ENCODE measurements around the gene ARHGAP31. TPM values are rescaled to one million over a fixed set of nuclear protein-coding genes. Genes with fewer than 3 reads are reported as not detected.
A peak's percentile ranks its signal among the peaks of the same experiment; 100 is the strongest.

Gene ARHGAP31, protein sequence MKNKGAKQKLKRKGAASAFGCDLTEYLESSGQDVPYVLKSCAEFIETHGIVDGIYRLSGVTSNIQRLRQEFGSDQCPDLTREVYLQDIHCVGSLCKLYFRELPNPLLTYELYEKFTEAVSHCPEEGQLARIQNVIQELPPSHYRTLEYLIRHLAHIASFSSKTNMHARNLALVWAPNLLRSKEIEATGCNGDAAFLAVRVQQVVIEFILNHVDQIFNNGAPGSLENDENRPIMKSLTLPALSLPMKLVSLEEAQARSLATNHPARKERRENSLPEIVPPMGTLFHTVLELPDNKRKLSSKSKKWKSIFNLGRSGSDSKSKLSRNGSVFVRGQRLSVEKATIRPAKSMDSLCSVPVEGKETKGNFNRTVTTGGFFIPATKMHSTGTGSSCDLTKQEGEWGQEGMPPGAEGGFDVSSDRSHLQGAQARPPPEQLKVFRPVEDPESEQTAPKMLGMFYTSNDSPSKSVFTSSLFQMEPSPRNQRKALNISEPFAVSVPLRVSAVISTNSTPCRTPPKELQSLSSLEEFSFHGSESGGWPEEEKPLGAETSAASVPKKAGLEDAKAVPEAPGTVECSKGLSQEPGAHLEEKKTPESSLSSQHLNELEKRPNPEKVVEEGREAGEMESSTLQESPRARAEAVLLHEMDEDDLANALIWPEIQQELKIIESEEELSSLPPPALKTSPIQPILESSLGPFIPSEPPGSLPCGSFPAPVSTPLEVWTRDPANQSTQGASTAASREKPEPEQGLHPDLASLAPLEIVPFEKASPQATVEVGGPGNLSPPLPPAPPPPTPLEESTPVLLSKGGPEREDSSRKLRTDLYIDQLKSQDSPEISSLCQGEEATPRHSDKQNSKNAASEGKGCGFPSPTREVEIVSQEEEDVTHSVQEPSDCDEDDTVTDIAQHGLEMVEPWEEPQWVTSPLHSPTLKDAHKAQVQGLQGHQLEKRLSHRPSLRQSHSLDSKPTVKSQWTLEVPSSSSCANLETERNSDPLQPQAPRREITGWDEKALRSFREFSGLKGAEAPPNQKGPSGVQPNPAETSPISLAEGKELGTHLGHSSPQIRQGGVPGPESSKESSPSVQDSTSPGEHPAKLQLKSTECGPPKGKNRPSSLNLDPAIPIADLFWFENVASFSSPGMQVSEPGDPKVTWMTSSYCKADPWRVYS (N-terminal part only)
- 25.6 and 27.1 TPM in 2 replicates for total RNA-seq (2013; cell fraction: nucleolus; rRNA removed)
- total RNA-seq (2014; rRNA removed) (10.0 and 10.5 TPM in 2 replicates), total RNA-seq (2014; rRNA removed; fragmentation: Illumina TruSeq; extraction: Trizol) (10.5 and 10.6 TPM in 2 replicates), total RNA-seq (2021) (26.4 and 27.4 TPM in 2 replicates), polyA plus RNA-seq (2011; rRNA removed) (27.4 and 29.8 TPM in 2 replicates), polyA plus RNA-seq (2014; fragmentation: Illumina TruSeq; extraction: Trizol) (11.9 and 13.5 TPM in 2 replicates), polyA plus RNA-seq (2014; fragmentation: Nextera tagmentation; extraction: Ambion mirVana) (1 to 10 TPM in 1 of 2 experiments, under 1 TPM in 1; 0.97 to 1.6 TPM), polyA plus RNA-seq (2014; rRNA removed) (10.1 and 10.7 TPM in 2 replicates), polyA plus RNA-seq (2016; fragmentation: Nextera tagmentation; extraction: Ambion mirVana) (1 to 10 TPM; 6.9 to 7.2 TPM), polyA minus RNA-seq (2011; rRNA and poly(A)+ RNA removed) (35.0 and 43.4 TPM in 2 replicates), Bru-seq, nascent RNA (percentile 80 among the genes with signal in this experiment), BruChase-seq, experiment 1, labeled RNA remaining after a 6-hour chase (percentile 81 among the genes with signal in this experiment), BruChase-seq, experiment 2, labeled RNA remaining after a 2-hour chase (percentile 77 among the genes with signal in this experiment)
- polyA plus RNA-seq (2011; ENCODE audit: low read depth), result 5.0 TPM
- 23.1 and 28.4 TPM in 2 replicates for polyA plus RNA-seq (2011; cell fraction: cytosol; rRNA removed)
- polyA plus RNA-seq (2011; cell fraction: nucleus; rRNA removed), result 12.5 and 13.9 TPM in 2 replicates
- polyA plus RNA-seq (2012), result 7.2 and 8.3 TPM in 2 replicates
- polyA minus RNA-seq (2011; cell fraction: cytosol; rRNA and poly(A)+ RNA removed), result 12.4 and 18.5 TPM in 2 replicates
- 10.0 and 16.7 TPM in 2 replicates for polyA minus RNA-seq (2011; cell fraction: nucleus; rRNA and poly(A)+ RNA removed)
- long read RNA-seq, experiment 1, full-length matches to known transcripts, result 1 of 2 reads
- long read RNA-seq, experiment 1, partial matches to known transcripts, result 1 of 2 reads
- long read RNA-seq, experiment 1, other reads (novel, unspliced or antisense), result 0 of 2 reads
- long read RNA-seq, experiment 2, partial matches to known transcripts, result 2 of 42 reads
- long read RNA-seq, experiment 2, other reads (novel, unspliced or antisense), result 40 of 42 reads

DNA sequence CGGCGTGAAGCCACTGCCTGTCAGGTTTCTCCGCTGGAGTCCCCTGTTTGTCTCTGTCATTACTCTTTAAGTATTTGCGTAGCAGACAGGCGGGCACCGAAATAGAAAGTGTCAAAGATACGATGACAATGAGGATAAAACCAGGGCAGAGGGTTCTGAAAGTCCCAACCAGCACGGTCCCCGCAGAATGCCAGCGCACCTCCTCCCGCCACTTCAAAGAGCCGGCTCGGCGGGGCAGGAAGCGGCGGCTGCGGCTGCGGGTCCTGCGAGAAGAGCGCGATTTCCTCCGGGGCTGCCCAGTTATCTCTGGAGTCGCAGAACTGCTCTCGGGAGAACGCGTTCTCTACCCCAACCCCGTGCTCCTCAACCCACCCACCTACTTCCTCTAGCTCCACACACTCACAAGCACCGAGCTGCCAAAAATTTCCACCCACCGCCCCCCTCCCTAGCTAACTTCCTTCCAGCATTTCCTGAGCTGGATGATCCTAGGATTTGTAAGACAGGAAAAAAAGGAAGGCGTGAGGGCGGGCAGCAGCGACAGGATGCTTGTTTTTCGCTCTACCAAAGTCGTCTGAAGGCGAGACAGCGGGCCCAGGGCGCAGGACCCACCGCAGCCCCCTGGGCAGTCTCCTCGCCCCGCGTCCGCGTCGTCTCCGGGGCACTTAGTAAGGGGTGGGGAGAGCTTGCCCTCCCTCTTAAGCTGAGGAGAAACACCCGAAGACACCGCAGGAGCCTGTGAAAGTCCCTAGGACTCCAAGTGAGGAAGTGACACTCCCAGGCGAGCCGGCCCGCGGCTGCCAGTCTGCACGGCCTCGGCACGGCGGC is at the start of gene ARHGAP31:
TSS of gene ARHGAP31 (plus strand) at position 513 of the 825 bp plus-strand sequence. CDS start 522 bp downstream, outside the sequence.
- CTCF ChIA-PET, result interaction anchor here (0.6 to 3.9 kb wide), 8 partner anchors 9 to 387 kb away, joined by 3 to 21 read pairs (median 8); partner anchors contain the start of genes B4GALT4 and CD80
- H3K4me3 ChIP-seq, result peak within 1 kb of the TSS; percentile 94
- no peaks in the 10 kb centered on the region for H3K9me3 ChIP-seq (replicated peaks; ENCODE audit: control insufficient read depth, insufficient read depth, low read length)
- H3K27me3 ChIP-seq (replicated peaks in 1 of 2; ENCODE audit: control insufficient read depth in 2 of 2, insufficient read depth in 2 of 2, low read length in 1 of 2), result no peaks in the 10 kb centered on the region
- in situ Hi-C loops (cut with MboI), result loop anchor here (25.0 kb wide), 1 partner anchor 393 kb away; the partner anchor contains the start of gene COX17
- DNase-seq (ENCODE audit: low read depth, low spot score), result peak; percentile 62
- WGBS (ENCODE audit: insufficient coverage, insufficient replicate concordance, low lambda C conversion rate, missing lambda C conversion rate), result 1% methylated on average over 55 of the region's 55 CpGs
- H2AFZ ChIP-seq (ENCODE audit: control insufficient read depth, low read depth, low read length), result peak within 1 kb of the TSS; percentile 83
- H3K4me2 ChIP-seq (ENCODE audit: control insufficient read depth, insufficient read depth), result peak within 1 kb of the TSS; percentile 94
- peak within 1 kb of the TSS; percentile 94 for H3K9ac ChIP-seq (ENCODE audit: control insufficient read depth, insufficient read depth, low read length)
- peak within 1 kb of the TSS; percentile 96 for H3K27ac ChIP-seq (ENCODE audit: control insufficient read depth, insufficient read depth)
- FAIRE-seq, result no peak
- no peaks in the 10 kb centered on the region for H4K20me1 ChIP-seq (ENCODE audit: control insufficient read depth, insufficient read depth)
- RAD21 ChIA-PET (ENCODE audit: unreplicated experiment), result interaction anchor here (0.6 to 7.1 kb wide), 15 partner anchors 8 to 383 kb away, joined by 3 to 66 read pairs (median 6); partner anchors contain the start of genes B4GALT4, CD80 and COX17
- no peaks in the 10 kb centered on the region for H3K36me3 ChIP-seq (ENCODE audit: control insufficient read depth in 2 of 2, insufficient read depth in 2 of 2, low read length in 1 of 2)
- H3K79me2 ChIP-seq (ENCODE audit: control insufficient read depth, insufficient read depth, low read length), result peaks cover 42% of the 10 kb centered on the region
- intact Hi-C loops (cut with micrococcal nuclease; ENCODE audit: unreplicated experiment), result loop anchor here (2.0 to 10.0 kb wide), 4 partner anchors 58 to 801 kb away; partner anchors contain the start of genes GSK3B, POGLUT1 and TMEM39A
- ATAC-seq, result peak; percentile 82
- POLR2A ChIA-PET, result interaction anchor here (0.9 to 4.8 kb wide), 10 partner anchors 9 to 306 kb away, joined by 3 to 25 read pairs (median 5); partner anchors contain the start of gene TMEM39A
- peaks cover 27% of the 10 kb centered on the region for H3K4me1 ChIP-seq (ENCODE audit: control insufficient read depth, insufficient read depth, low read length)
- BruUV-seq (replicated peaks), result TSS peak; percentile 81
- SMC1A ChIA-PET (ENCODE audit: uncharacterized antibody, unreplicated experiment), result interaction anchor here (0.6 to 6.9 kb wide), 17 partner anchors 9 to 387 kb away, joined by 3 to 62 read pairs (median 4); partner anchors contain the start of gene B4GALT4
- TF ChIP-seq, protein P1, sequence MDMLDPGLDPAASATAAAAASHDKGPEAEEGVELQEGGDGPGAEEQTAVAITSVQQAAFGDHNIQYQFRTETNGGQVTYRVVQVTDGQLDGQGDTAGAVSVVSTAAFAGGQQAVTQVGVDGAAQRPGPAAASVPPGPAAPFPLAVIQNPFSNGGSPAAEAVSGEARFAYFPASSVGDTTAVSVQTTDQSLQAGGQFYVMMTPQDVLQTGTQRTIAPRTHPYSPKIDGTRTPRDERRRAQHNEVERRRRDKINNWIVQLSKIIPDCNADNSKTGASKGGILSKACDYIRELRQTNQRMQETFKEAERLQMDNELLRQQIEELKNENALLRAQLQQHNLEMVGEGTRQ (IDR thresholded peaks at IDR 0.05; ENCODE audit: borderline replicate concordance, low read depth, low read length), result no peak
- peak; percentile 38 for TF ChIP-seq SMAD1 (IDR thresholded peaks at IDR 0.05; ENCODE audit: low read depth, partially characterized antibody)
- no peak for TF ChIP-seq ZNF274 (IDR thresholded peaks at IDR 0.05; ENCODE audit: insufficient read depth, insufficient read length)
- TF ChIP-seq NFYB (IDR thresholded peaks at IDR 0.05; ENCODE audit: insufficient read depth, low read depth, low read length), result 0 out of 2 replicates have a peak, but pooled peaks have one; percentile 18
- TF ChIP-seq CHD1 (IDR thresholded peaks at IDR 0.05; ENCODE audit: low read depth, low read length), result no peak
- no peak for TF ChIP-seq HCFC1 (IDR thresholded peaks at IDR 0.05; ENCODE audit: low read length)
- no peak for TF ChIP-seq BRCA1 (IDR thresholded peaks at IDR 0.05; ENCODE audit: low read depth, low read length)
- TF ChIP-seq KAT2A (conservative IDR thresholded peaks at IDR 0.05; ENCODE audit: control insufficient read depth, low read depth, low read length), result no peak
- TF ChIP-seq SP1 (IDR thresholded peaks at IDR 0.05; ENCODE audit: low read depth, low read length), result no peak
- peak; percentile 69 for TF ChIP-seq POLR2AphosphoS5 (IDR thresholded peaks at IDR 0.05; ENCODE audit: low read length)
- no peak for TF ChIP-seq KDM1A (IDR thresholded peaks at IDR 0.05; ENCODE audit: borderline replicate concordance)
